ENCODE data around the gene HLA-DQB1.

DNA sequence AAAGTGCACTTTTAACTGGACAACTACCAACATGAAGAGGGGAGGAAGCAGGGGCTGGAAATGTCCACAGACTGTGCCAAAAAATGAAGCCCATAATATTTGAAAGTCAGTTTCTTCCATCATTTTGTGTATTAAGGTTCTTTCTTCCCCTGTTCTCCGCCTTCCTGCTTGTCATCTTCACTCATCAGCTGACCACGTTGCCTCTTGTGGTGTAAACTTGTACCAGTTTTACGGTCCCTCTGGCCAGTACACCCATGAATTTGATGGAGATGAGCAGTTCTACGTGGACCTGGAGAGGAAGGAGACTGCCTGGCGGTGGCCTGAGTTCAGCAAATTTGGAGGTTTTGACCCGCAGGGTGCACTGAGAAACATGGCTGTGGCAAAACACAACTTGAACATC, 25.3 kb downstream of the HLA-DQB1 start:
- TF ChIP-seq YY1 (IDR thresholded peaks at IDR 0.05; ENCODE audit: insufficient read depth, insufficient read length) (no peak), ZNF274 (IDR thresholded peaks at IDR 0.05; ENCODE audit: low read depth, low read length) (no peak)
